LNCAP (cell line): Measurements from ENCODE around the gene DOCK10.

Source experiments
- TF ChIP-seq, protein P1 (sequence below): fragments of 450-650 bp; IDR thresholded peaks from 2 replicates; pipeline ENCODE4 v1.5.1; 2017; ENCODE audit warnings: mild to moderate bottlenecking

The DOCK10 gene

DNA sequence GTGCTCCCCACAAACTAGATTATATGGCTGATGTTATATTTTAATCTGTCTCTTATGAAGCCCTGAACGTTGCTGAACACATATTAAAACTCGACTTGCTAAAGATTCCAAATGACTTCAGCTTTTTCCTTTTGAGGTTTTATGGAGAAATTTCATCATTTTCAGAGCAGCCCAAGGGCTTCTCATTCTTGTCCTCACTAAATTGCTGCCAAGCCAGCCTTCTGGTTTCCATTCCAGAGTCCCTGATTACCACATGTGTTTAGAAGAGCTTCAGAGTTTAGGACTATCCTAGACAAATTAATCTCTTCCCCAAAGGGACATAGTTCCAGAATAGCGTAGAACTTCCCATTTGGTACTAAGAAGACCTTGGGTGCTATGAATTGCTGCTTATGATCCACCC, 248.3 kb downstream of the DOCK10 start:
- TF ChIP-seq, protein P1, sequence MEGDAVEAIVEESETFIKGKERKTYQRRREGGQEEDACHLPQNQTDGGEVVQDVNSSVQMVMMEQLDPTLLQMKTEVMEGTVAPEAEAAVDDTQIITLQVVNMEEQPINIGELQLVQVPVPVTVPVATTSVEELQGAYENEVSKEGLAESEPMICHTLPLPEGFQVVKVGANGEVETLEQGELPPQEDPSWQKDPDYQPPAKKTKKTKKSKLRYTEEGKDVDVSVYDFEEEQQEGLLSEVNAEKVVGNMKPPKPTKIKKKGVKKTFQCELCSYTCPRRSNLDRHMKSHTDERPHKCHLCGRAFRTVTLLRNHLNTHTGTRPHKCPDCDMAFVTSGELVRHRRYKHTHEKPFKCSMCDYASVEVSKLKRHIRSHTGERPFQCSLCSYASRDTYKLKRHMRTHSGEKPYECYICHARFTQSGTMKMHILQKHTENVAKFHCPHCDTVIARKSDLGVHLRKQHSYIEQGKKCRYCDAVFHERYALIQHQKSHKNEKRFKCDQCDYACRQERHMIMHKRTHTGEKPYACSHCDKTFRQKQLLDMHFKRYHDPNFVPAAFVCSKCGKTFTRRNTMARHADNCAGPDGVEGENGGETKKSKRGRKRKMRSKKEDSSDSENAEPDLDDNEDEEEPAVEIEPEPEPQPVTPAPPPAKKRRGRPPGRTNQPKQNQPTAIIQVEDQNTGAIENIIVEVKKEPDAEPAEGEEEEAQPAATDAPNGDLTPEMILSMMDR, result no peak

DNA sequence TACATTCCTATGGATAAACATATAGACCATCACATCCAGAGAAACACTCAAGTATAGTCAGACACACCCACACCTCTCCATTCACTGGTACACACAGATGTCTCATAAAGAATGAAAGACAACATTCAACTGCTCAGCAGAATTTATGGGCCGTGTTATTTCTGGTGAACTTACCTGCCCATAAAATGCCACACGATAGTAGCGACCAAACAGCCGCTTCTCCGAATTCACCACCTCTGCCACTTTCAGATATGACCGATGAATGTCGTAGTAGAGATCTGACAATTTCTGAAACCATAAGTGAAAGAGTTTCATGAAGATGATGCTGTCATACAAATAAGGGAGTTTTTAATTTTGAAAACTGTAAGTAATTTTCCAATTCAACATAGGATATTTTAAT, 255.4 kb downstream of the DOCK10 start:
- TF ChIP-seq, protein P1, result no peak

DNA sequence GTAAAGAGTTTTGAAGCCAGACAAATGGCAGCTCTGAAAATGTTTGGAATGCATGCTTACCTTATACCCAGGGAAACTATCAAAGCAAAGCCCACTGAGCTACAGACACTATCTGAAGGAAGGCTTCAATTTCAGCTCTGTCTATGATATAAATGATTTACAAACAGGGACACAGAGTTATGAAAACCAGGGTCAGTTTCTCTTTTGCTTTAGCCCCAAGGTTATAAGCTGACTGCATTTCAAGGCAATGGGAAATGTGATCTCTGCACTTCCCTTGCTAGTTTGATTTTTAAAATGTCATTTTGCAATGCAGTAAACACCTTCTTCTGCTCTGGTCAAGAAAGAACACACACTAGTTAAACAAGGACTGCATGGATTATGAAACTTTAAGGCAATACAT, 260.9 kb downstream of the DOCK10 start:
- TF ChIP-seq, protein P1, result no peak

DNA sequence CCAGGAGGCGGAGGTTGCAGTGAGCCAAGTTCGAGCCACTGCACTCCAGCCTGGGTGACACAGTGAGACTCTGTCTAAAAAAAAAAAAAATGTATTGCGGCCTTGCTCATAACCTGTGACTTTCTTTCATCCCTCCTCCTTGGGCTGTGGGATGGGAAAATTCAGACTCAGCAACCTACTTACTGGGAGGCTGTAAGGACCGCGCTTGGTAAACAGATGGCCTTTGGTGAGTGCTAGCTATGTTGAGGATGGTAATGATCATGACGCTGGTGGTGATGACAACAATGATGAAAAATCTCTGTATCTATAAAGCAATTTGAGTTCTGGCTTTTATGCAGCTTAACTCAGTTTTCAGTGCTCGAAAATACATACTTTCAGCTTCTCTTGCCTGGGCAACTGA, 261.4 kb downstream of the DOCK10 start:
- TF ChIP-seq, protein P1, result no peak

DNA sequence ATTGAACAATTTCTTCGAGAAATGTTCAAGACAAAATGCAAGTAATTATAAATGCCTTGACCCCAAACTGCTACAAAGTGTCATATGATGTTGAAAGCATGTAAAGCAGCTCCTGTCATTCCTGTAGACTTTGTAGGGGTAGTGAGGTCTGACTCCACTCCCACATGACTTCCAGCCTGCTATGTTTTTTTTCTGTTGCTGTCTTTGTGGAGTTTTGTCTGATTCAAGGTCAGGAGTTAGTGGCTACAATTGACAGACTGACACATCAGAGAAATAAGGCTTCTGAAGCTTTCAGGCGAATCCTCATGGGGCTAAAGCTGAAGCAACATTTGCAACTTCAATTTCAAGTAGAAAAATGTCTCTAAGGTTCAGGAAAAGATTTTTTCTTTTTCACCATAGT, 262.2 kb downstream of the DOCK10 start:
- TF ChIP-seq, protein P1, result no peak

DNA sequence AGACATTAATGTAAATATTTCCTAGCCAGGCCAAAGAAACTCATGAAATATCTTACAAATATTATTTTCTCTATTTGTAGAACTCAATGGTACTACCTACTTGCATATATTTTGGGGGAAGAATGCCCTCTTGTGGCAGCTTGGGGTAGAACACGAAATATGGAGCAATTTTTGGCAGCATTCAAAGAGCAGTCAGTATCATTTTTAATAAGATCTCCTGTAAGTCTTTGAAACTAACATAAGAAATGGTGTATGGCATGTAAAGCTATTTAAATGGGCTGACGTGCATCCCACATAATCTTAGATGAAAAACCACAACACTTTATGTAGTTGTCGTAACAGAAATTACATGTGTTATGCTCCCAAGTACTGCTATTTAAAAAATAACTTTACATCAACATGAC, 263.8 kb downstream of the DOCK10 start:
- TF ChIP-seq, protein P1, result peak; percentile 70; the same call in 1 of the 2 replicates

DNA sequence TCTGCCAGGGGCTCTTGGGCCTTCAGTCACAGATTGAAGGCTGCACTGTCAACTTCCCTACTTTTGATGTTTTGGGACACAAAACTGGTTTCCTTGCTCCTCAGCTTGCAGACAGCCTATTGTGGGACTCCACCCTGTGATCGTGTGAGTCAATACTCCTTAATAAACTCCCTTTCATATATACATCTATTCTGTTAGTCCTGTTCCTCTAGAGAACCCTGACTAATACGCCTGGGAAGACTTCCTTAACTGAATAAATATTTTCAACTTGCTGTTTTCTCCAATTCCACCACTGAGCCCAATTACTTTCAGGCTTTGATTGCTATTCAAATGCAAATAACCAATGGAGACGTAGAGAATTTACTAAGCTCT, 264.7 kb downstream of the DOCK10 start:
- TF ChIP-seq, protein P1, result no peak

DNA sequence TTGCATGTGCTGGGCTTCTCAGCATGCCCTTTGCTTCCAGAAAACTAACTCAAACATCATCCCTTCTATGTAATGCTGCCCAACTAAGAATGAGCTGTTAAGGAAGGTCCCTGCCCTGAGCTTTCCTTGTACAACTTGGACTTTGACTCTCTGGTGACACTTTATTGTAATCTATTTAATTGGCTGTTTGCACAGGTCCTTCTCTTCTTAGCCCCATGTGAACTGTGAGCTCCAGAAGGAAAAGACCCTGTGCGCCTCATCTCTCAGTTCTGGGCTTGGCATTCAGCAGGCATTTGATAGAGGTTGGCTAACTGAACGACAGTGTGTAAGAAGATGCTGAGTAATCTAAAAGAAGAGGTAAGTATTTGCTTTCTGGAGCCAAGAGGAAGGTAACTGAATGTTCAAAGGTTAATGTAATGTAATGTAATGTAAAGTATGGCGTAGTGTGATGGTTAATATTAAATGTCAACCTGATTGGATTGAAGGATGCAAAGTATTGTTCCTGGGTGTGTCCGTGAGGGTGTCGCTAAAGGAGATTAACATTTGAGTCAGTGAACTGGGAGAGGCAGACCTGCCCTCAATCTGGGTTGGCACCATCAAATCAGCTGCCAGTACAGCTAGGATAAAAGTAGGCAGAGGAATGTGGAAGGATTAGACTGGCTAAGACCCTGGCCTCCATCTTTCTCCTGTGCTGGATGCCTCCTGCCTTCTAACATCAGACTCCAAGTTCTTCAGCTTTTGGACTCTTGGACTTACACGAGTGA, 265.3 kb downstream of the DOCK10 start:
- TF ChIP-seq, protein P1, result no peak
